ENCODE data around the gene DPEP2NB. TPM values are rescaled to one million over a fixed set of nuclear protein-coding genes. Genes with fewer than 3 reads are reported as not detected.
A peak's percentile ranks its signal among the peaks of the same experiment; 100 is the strongest.

Gene DPEP2NB
- not detected in 2 replicates for total RNA-seq (2014; rRNA removed; shearing (Covaris generic))

GRCh38 chr16:68015681-68016080, at the start of gene DPEP2NB:
Gene DPEP2NB (minus strand): TSS chr16:68015911. CDS start chr16:68015770, 141 bp downstream.
- Histone ChIP-seq H3K36me3 (replicated peaks; ENCODE audit: control insufficient read depth, insufficient read depth, low read length) (no peaks in the 10 kb centered on the region), H3K27me3 (ENCODE audit: control insufficient read depth, insufficient read depth, low read length) (no peaks in the 10 kb centered on the region), H3K4me3 (ENCODE audit: insufficient read depth, low read depth, low read length) (no peak within 1 kb of the TSS)
- no peak for DNase-seq

DNA sequence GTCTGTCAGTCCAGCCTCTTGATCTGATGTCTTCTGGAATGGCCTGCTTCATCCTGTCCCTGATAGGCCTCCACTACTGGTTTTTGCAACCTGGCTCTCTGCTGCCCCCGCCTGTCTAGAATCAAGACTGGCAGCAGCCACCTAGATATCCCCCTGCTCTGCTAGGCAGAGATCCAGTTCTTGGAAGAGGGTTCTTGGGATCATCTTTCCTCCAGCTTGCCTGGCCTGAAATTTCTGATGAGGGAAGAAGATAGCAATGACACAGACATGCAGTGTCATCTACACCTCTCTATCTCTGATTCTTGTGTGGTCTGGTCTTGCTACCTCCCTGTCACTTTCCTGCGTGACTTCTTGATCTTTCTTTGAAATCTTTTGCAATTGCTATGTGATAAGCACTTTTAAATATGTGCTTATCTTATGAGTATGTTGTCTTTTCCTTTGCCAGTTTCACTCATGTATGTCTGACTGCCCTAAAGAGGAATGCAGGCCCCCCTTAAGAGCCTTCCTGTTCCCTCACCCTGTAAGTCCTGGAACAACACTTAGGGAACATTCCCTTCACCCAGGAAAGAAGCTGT, 49.2 kb upstream of the DPEP2NB start:
- H3K27me3 ChIP-seq (ENCODE audit: control insufficient read depth, insufficient read depth, low read length): no peaks in the 10 kb centered on the region
- H3K36me3 ChIP-seq (replicated peaks; ENCODE audit: control insufficient read depth, insufficient read depth, low read length): peaks cover 14% of the 10 kb centered on the region
- no peak overlapping the region for H3K4me3 ChIP-seq (ENCODE audit: insufficient read depth, low read depth, low read length)
- DNase-seq: peak; percentile 82

DNA sequence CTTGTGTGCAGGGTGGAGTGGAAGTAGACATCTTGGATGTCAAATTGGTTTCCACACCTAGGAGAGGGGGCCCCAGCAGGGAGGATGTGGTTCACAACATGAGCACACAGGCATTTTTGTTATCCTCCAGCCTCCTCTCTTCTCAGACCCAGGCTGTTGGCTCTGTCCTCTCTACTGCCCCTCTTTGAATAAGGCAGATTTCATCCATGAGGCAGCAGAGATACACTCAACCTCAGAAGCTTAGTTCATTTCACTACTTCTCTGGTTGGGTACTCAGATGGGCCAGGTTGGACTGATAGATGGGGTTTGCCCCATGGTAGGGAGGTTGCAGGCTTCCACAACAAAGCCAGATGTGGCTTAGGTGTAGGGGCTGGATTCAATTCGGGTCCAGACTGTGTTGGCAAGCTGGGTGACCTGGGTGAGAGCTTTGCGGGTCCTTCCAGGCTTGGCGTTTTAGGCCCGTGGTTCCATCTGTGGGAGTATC, 47.2 kb upstream of the DPEP2NB start:
- H3K36me3 ChIP-seq (replicated peaks; ENCODE audit: control insufficient read depth, insufficient read depth, low read length): peaks cover 8% of the 10 kb centered on the region
- DNase-seq: no peak
- H3K4me3 ChIP-seq (ENCODE audit: insufficient read depth, low read depth, low read length): no peak overlapping the region
- no peaks in the 10 kb centered on the region for H3K27me3 ChIP-seq (ENCODE audit: control insufficient read depth, insufficient read depth, low read length)

GRCh38 chr16:68061396-68061795, 45.7 kb upstream of the DPEP2NB start:
- H3K36me3 ChIP-seq (replicated peaks; ENCODE audit: control insufficient read depth, insufficient read depth, low read length): peaks cover 7% of the 10 kb centered on the region
- no peaks in the 10 kb centered on the region for H3K27me3 ChIP-seq (ENCODE audit: control insufficient read depth, insufficient read depth, low read length)
- no peak for DNase-seq
- H3K4me3 ChIP-seq (ENCODE audit: insufficient read depth, low read depth, low read length): no peak overlapping the region

- no peaks in the 10 kb centered on the region for H3K27me3 ChIP-seq (ENCODE audit: control insufficient read depth, insufficient read depth, low read length)
- DNase-seq: no peak
- peaks cover 7% of the 10 kb centered on the region for H3K36me3 ChIP-seq (replicated peaks; ENCODE audit: control insufficient read depth, insufficient read depth, low read length)
- no peak overlapping the region for H3K4me3 ChIP-seq (ENCODE audit: insufficient read depth, low read depth, low read length)
These were observed 44.1 kb upstream of the DPEP2NB start for GRCh38 chr16:68059804-68060203.

GRCh38 chr16:68055395-68055794, 39.7 kb upstream of the DPEP2NB start:
- no peak overlapping the region for H3K4me3 ChIP-seq (ENCODE audit: insufficient read depth, low read depth, low read length)
- H3K27me3 ChIP-seq (ENCODE audit: control insufficient read depth, insufficient read depth, low read length): no peaks in the 10 kb centered on the region
- DNase-seq: no peak
- peaks cover 10% of the 10 kb centered on the region for H3K36me3 ChIP-seq (replicated peaks; ENCODE audit: control insufficient read depth, insufficient read depth, low read length)

GRCh38 chr16:68049449-68049848, 33.7 kb upstream of the DPEP2NB start:
- peaks cover 9% of the 10 kb centered on the region for H3K36me3 ChIP-seq (replicated peaks; ENCODE audit: control insufficient read depth, insufficient read depth, low read length)

DNA sequence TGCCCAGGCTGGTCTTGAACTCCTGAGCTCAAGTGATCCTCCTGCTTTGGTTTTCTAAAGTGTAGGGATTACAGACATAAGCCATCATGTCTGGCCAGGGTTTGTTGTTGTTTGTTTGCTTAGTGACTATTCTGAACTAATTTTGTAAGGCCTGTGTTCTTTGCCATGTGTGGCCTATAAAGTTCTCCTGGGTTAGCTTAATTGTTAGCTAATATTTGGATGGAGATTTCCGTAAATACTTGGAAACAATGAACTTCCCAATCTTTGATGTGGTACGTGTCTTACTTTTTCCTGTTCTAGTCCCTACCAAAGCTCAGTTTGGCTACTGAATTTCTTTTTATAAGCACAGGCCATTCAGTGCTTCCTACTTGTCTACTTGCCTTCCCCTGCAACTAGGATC, 32.3 kb upstream of the DPEP2NB start:
- no peak for DNase-seq
- H3K36me3 ChIP-seq (replicated peaks; ENCODE audit: control insufficient read depth, insufficient read depth, low read length): peaks cover 6% of the 10 kb centered on the region
- H3K4me3 ChIP-seq (ENCODE audit: insufficient read depth, low read depth, low read length): no peak overlapping the region

More at GRCh38 chr16:68049449-68049848, 33.7 kb upstream of the DPEP2NB start:
- Histone ChIP-seq H3K27me3 (ENCODE audit: control insufficient read depth, insufficient read depth, low read length) (no peaks in the 10 kb centered on the region), H3K4me3 (ENCODE audit: insufficient read depth, low read depth, low read length) (no peak overlapping the region)
- no peak for DNase-seq

GRCh38 chr16:68046106-68046505, 30.4 kb upstream of the DPEP2NB start:
- DNase-seq: no peak
- Histone ChIP-seq H3K4me3 (ENCODE audit: insufficient read depth, low read depth, low read length) (no peak overlapping the region), H3K27me3 (ENCODE audit: control insufficient read depth, insufficient read depth, low read length) (no peaks in the 10 kb centered on the region), H3K36me3 (replicated peaks; ENCODE audit: control insufficient read depth, insufficient read depth, low read length) (peaks cover 10% of the 10 kb centered on the region)

More for the DNA sequence above, 32.3 kb upstream of the DPEP2NB start:
- no peaks in the 10 kb centered on the region for H3K27me3 ChIP-seq (ENCODE audit: control insufficient read depth, insufficient read depth, low read length)

DNA sequence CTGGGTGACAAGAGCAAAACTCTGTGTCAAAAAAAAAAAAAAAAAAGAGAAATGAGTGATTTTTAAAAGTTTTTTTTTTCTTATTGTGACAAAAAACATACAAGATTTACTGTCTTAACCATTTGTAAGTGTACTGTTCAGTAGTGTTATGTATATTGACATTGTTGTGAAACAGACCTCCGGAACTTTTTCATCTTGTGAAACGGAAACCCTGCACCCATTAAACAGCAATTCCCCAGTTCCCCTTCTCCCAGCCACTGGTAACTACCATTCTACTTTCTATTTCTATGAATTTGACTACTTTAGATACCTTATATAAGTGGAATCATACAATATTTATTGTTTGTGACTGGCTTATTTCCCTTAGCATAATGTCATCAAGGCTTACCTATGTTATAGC, 26.1 kb upstream of the DPEP2NB start:
- no peak for DNase-seq
- no peak overlapping the region for H3K4me3 ChIP-seq (ENCODE audit: insufficient read depth, low read depth, low read length)
- peaks cover 9% of the 10 kb centered on the region for H3K36me3 ChIP-seq (replicated peaks; ENCODE audit: control insufficient read depth, insufficient read depth, low read length)
- no peaks in the 10 kb centered on the region for H3K27me3 ChIP-seq (ENCODE audit: control insufficient read depth, insufficient read depth, low read length)

DNA sequence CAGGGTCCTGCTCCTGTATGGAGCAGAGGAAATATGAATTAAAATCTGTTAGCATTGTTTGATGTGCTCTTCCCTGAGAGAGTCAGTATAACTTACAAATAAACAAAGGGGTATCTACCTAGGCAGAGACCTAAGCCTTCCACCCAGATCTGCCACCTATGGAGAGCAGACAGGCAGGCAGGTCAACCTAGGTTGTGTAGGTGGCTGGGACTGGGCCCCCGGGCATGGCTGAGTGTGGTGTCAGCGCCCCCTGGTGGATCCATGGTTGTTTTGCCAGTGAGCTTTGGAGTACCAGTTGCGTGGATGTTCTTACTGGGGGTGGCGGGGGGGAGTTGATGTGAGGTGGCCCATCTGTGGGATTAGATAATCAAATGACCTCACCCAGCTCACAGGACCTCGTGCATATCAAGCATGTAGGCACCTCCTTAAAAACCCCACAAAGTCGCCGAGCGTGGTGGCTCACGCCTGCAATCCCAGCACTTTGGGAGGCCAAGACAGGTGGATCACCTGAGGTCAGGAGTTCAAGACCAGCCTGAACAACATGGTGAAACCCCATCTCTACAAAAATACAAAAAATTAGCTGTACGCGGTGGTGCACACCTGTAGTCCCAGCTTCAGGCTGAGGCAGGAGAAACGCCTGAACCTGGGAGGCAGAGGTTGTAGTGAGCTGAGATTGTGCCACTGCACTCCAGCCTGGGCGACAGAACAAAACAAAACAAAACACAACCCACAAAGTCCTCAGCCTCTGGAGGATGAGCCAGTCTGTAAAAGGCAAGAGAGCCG, 25.0 kb upstream of the DPEP2NB start:
- Histone ChIP-seq H3K4me3 (ENCODE audit: insufficient read depth, low read depth, low read length) (no peak overlapping the region), H3K36me3 (replicated peaks; ENCODE audit: control insufficient read depth, insufficient read depth, low read length) (peaks cover 9% of the 10 kb centered on the region), H3K27me3 (ENCODE audit: control insufficient read depth, insufficient read depth, low read length) (no peaks in the 10 kb centered on the region)
- peak; percentile 78 for DNase-seq

DNA sequence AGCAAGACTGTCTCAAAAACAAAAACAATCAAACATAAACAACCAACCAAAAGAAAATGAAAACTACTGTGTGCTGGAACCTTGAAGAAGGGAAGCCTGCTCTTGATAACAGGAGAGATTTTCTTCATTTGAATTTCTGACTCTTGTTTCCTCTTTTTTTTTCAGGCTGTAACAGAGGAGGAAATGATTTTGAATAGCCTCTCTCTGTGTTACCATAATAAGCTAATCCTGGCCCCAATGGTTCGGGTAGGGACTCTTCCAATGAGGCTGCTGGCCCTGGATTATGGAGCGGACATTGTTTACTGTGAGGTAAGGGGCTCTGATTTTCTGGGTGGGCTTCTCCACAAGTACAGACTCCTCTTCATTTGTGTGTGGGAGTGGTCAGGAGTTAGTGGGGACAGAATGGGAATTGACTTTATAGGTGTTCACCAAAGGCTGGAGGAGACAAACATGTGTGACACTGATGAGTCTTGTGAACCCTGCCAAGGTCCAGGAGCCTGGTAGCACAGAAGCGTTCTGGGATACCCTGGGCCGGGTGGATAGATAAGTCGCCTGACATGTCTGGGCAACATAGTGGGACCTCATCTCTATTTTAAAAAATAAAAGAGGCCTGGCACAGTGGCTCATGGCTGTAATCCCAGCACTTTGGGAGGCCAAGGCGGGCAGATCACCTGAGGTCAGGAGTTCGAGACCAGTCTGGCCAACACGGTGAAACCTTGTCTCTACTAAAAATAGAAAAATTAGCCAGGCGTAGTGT, 22.3 kb upstream of the DPEP2NB start:
- H3K27me3 ChIP-seq (ENCODE audit: control insufficient read depth, insufficient read depth, low read length): no peaks in the 10 kb centered on the region
- no peak for DNase-seq
- no peak overlapping the region for H3K4me3 ChIP-seq (ENCODE audit: insufficient read depth, low read depth, low read length)
- H3K36me3 ChIP-seq (replicated peaks; ENCODE audit: control insufficient read depth, insufficient read depth, low read length): peaks cover 9% of the 10 kb centered on the region

DNA sequence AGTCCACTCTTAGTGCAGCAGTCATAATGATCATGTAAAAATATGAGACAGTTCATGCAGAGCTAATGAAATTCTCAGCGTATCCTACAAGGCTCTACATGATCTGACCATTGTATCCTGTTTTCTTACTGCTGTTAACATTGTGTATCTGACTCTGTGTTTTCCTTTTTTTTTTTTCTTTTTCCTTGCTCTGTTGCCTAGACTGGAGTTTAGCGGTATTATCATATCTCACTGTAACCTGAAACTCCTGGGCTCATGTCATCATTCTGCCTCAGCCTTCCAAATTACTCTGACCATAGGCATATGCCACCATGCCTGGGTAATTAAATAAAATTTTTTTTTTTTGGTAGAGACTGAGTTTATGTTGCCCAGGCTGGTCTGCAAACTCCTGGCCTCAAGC, 19.5 kb upstream of the DPEP2NB start:
- Histone ChIP-seq H3K4me3 (ENCODE audit: insufficient read depth, low read depth, low read length) (no peak overlapping the region), H3K27me3 (ENCODE audit: control insufficient read depth, insufficient read depth, low read length) (no peaks in the 10 kb centered on the region), H3K36me3 (replicated peaks; ENCODE audit: control insufficient read depth, insufficient read depth, low read length) (peaks cover 4% of the 10 kb centered on the region)
- no peak for DNase-seq

DNA sequence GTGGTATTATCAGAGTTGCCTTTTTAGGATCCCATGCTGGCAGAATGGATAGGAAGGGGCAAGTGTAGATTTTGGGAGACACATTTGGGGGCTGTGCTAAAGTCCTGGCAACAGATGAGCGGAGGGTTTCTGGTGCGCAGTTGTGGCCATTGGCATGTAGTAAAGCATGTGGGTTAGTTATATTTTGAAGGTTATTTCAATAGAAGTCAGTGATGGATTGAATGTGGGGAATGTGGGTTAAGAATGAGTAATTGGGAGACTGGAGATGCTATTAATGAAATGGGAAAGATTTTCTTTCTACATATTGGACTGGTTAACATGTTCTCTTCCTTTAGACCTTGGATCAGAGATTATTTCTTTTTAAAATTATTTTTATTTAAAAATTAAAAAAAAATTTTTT, 17.4 kb upstream of the DPEP2NB start:
- no peaks in the 10 kb centered on the region for H3K27me3 ChIP-seq (ENCODE audit: control insufficient read depth, insufficient read depth, low read length)
- H3K36me3 ChIP-seq (replicated peaks; ENCODE audit: control insufficient read depth, insufficient read depth, low read length): peaks cover 3% of the 10 kb centered on the region
- H3K4me3 ChIP-seq (ENCODE audit: insufficient read depth, low read depth, low read length): no peak overlapping the region
- DNase-seq: no peak

GRCh38 chr16:68031951-68032350, 16.2 kb upstream of the DPEP2NB start:
- peaks cover 1% of the 10 kb centered on the region for H3K36me3 ChIP-seq (replicated peaks; ENCODE audit: control insufficient read depth, insufficient read depth, low read length)
- H3K4me3 ChIP-seq (ENCODE audit: insufficient read depth, low read depth, low read length): no peak overlapping the region
- no peaks in the 10 kb centered on the region for H3K27me3 ChIP-seq (ENCODE audit: control insufficient read depth, insufficient read depth, low read length)
- no peak for DNase-seq

All from H7 (cell line).